Adrenal gland (tissue), 5 donors: ENCODE data around the gene KCNMA1.

Experiments used
- POLR2A ChIP-seq, 2 donors: fragments of 450-650 bp; IDR thresholded peaks; one replicate each; pipeline ENCODE4 v1.6.1; 2017; ENCODE audit warnings: antibody characterized with exemption in 2 of 2, mild to moderate bottlenecking in 2 of 2, moderate library complexity in 1 of 2
- TF ChIP-seq, protein P1 (sequence below), 6 experiments: fragments of 450-650 bp in 4 of 6; fragments of 200-600 bp in 2 of 6; sonication (generic) in 1 of 6; IDR thresholded peaks; 1 replicate in 5 of 6; 2 replicates in 1 of 6; pipeline versions ENCODE4 v1.5.1 to v1.8.0; 2016 to 2021; ENCODE audit warnings: antibody characterized with exemption in 6 of 6, mild to moderate bottlenecking in 2 of 6, moderate library complexity in 1 of 6
- donor health status: DM: no; HTN: no; CAD: no.

DNA sequence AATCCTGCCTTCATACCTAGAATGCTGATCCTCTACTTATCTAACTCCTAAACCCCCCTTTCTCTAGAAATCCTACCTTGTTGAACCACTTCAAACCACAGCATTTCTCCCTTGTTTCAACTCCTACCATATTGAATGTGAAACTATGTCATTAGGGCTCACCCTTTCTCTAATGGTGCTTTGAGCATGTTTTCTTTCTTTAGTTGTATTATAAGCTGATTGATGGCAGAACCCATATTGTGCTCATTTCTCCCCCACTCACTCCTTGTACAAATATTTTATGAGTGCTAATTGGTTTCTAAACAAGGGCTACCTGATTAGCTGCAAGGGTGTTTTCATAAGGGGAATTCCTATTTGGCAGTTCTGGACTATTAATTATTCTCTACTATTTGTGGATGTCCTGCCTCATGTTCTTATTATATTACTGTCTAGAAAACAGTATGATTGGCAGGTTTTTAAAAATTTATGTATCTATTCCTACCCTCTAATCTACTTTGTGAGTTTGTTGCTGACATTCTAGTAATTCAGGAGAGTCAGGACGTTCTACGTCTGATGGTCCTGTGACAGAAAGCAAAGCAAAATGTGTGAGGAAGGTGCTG is 765.8 kb downstream of the KCNMA1 start:
- TF ChIP-seq, protein P1, sequence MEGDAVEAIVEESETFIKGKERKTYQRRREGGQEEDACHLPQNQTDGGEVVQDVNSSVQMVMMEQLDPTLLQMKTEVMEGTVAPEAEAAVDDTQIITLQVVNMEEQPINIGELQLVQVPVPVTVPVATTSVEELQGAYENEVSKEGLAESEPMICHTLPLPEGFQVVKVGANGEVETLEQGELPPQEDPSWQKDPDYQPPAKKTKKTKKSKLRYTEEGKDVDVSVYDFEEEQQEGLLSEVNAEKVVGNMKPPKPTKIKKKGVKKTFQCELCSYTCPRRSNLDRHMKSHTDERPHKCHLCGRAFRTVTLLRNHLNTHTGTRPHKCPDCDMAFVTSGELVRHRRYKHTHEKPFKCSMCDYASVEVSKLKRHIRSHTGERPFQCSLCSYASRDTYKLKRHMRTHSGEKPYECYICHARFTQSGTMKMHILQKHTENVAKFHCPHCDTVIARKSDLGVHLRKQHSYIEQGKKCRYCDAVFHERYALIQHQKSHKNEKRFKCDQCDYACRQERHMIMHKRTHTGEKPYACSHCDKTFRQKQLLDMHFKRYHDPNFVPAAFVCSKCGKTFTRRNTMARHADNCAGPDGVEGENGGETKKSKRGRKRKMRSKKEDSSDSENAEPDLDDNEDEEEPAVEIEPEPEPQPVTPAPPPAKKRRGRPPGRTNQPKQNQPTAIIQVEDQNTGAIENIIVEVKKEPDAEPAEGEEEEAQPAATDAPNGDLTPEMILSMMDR (IDR thresholded peaks at IDR 0.05): no peak
- no peak for TF ChIP-seq POLR2A (IDR thresholded peaks at IDR 0.05)
